Skeletal muscle cell (primary cell): ENCODE measurements around the gene TIGIT.
A peak's percentile ranks its signal among the peaks of the same experiment; 100 is the strongest.

ENCODE experiments used
- DNase-seq: peaks from one replicate; pipeline ENCODE4 v3.0.0-alpha.2; 2010; ENCODE audit warnings: low read depth
- H3K4me3 ChIP-seq: 2 replicates; pipeline ENCODE4 v1.5.1; 2011; ENCODE audit warnings: low read depth, mild to moderate bottlenecking, control low read depth, low read length, moderate library complexity

The TIGIT gene

DNA sequence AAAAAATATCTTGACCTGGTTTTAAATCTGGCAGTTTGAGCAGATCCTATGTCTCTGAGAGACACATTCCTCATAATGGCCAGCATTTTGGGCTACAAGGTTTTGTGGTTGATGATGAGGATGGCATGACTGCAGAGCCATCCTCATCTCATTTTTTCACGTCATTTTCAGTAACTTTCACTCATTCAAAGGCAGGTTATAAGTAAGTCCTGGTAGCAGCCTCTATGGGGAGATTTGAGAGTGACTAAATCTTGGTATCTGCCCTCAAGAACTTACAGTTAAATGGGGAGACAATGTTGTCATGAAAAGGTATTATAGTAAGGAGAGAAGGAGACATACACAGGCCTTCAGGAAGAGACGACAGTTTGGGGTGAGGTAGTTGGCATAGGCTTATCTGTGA lies 14.5 kb downstream of the TIGIT start:
- no peak for DNase-seq
- H3K4me3 ChIP-seq = no peak overlapping the region

- DNase-seq = no peak
- no peak overlapping the region for H3K4me3 ChIP-seq
Observed at GRCh38 chr3:114308830-114309229, 15.0 kb downstream of the TIGIT start.

GRCh38 chr3:114310695-114311094 lies 16.9 kb downstream of the TIGIT start:
- DNase-seq = no peak
- H3K4me3 ChIP-seq = no peak overlapping the region

GRCh38 chr3:114313426-114313825 lies 19.6 kb downstream of the TIGIT start:
- no peak for DNase-seq
- no peak overlapping the region for H3K4me3 ChIP-seq

- no peak overlapping the region for H3K4me3 ChIP-seq
- DNase-seq = no peak
Observed at GRCh38 chr3:114314282-114314681, 20.5 kb downstream of the TIGIT start.

DNA sequence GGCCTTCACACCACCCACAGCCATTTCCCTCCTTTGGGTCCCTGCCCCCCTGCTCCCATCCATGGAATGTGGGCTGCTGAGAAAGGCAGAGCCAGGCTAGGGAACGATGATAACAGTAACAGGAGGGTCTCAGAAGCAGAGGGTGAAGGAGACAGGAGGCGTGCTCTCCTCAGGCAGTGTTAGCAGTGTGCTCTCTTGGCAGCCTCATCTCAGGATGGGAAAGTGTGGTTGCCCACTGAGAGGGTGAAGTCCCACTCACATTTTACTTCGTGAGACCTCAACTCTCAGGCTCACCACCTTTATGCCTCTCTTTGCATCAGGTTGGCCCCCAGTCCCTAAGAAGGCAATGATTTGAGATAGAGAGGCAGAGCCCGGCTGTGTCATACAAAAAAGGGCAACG lies 24.5 kb downstream of the TIGIT start:
- H3K4me3 ChIP-seq = no peak overlapping the region
- no peak for DNase-seq

- no peak overlapping the region for H3K4me3 ChIP-seq
- peak; percentile 51 for DNase-seq
Observed at GRCh38 chr3:114319453-114319852, 25.6 kb downstream of the TIGIT start.

DNA sequence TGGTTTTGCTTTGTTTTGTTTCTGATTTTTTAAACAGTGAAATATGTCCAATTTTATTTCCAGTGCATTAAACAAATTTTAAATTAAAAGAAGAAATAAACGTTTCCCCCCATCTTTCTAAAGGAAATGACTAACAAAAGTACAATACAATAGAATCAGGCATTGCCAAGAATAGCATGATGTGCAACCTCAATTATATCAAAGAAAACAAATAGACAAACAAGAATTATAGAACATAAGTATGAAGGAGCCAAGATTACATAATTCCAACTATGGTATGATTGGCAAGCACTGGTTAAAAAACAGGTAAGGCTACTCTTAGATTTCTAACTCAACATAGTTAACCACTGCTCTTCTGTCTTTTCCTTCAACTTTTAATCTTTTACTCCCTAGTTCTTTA lies 26.4 kb downstream of the TIGIT start:
- no peak for DNase-seq
- no peak overlapping the region for H3K4me3 ChIP-seq

GRCh38 chr3:114323546-114324254 lies 29.9 kb downstream of the TIGIT start:
- DNase-seq = no peak
- H3K4me3 ChIP-seq = no peak overlapping the region

GRCh38 chr3:114327665-114328064 lies 33.8 kb downstream of the TIGIT start:
- no peak overlapping the region for H3K4me3 ChIP-seq
- DNase-seq = no peak

DNA sequence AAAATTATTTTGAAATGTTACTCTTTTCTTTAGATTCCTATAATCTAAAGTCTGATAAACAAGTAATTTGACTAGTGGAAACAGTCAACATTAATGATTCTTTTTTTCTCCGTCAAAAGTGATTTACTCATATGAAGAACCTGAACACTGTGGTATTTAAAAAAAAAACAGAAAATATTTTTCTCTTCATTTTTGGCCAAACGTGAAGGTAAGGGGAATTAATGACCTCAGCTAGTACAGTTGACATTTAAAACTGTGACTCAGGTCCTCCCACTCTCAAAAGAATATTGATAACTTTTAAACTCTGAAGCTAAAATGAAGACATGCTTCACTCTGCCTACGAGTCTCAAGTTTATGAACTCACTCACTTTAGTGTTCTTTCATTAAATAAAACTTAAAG lies 34.5 kb downstream of the TIGIT start:
- H3K4me3 ChIP-seq = no peak overlapping the region
- no peak for DNase-seq

DNA sequence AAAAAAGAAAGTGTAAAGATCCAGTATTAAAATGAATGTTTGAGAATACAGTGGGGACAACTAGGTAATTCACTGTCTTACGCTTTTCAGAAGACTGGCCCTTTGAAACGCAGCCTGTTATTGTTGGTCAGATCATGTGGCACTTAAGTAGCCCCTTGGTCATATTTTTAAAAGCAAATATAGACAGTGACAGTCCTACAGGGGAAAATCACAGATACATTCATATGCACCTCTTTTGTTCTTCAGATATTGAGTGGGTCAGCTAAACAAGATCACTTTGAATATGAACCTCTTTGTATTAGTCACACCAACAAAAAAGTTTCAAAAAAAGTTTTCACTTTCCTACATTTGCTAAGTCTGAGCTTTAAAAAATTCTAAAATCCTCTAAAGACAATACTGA lies 36.0 kb downstream of the TIGIT start:
- no peak for DNase-seq
- no peak overlapping the region for H3K4me3 ChIP-seq

- no peak overlapping the region for H3K4me3 ChIP-seq
- no peak for DNase-seq
Observed at GRCh38 chr3:114331007-114331406, 37.2 kb downstream of the TIGIT start.

GRCh38 chr3:114331710-114332109 lies 37.9 kb downstream of the TIGIT start:
- no peak overlapping the region for H3K4me3 ChIP-seq
- no peak for DNase-seq

GRCh38 chr3:114332342-114333179 lies 38.7 kb downstream of the TIGIT start:
- DNase-seq = no peak
- no peak overlapping the region for H3K4me3 ChIP-seq

GRCh38 chr3:114333180-114333922 lies 39.5 kb downstream of the TIGIT start:
- H3K4me3 ChIP-seq = no peak overlapping the region
- peak; percentile 21 for DNase-seq

DNA sequence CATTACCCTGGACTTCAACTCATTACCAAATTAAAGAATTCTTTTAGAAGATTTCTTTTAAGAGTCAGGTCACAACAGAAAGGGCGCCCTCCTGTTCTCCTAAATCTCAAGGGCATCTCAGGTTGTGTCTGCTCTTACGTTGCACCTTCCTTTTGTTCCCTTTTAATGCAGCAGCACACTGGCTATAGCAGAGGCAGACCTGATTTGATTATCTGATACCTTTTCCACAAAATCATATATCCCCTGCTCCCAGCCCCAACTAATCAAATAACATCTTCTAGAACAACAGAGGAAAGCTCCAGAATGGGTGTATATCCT lies 40.1 kb downstream of the TIGIT start:
- no peak for DNase-seq
- H3K4me3 ChIP-seq = no peak overlapping the region

DNA sequence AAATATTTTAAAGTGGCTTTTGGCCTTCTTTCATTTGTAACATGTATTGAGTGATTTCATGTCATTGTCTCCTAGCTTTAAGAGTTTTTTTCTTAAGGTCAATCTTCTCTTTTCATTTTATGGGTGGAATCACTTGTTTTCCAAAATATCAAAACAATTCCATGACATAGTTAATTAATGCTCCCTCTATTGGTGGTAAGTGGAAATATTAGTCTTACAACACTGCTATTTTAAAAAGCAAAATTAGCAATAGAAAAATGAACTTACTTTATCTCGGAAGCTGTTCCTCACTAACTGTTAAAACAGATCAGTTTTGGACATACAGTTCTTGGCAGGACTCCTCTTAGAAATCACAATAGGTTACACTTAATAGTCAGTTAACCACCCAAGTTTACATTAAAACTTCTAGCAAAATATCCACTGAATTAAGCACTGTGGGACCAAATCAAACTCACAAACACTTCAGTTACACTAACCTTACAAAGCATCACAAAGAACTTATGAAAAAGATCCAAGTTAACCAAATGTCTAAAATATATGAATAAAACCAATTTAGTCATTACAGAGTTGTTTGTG lies 42.4 kb downstream of the TIGIT start:
- DNase-seq = no peak
- H3K4me3 ChIP-seq = no peak overlapping the region

- DNase-seq = no peak
- H3K4me3 ChIP-seq = no peak overlapping the region
Observed at GRCh38 chr3:114336857-114337256, 43.0 kb downstream of the TIGIT start.

GRCh38 chr3:114338651-114339357 lies 45.0 kb downstream of the TIGIT start:
- DNase-seq = no peak
- no peak overlapping the region for H3K4me3 ChIP-seq
